B cell (primary cell): Measurements from ENCODE around the gene IKZF1. TPM values are rescaled to one million over a fixed set of nuclear protein-coding genes. Genes with fewer than 3 reads are reported as not detected.

Experiments
- ATAC-seq: fragments of 200-7000 bp; cut with Tn5 transposase; one replicate; pipeline ENCODE4 v1.10.0; 2021; ENCODE audit warnings: low read depth, mild to moderate bottlenecking, moderate number of reproducible peaks, moderate library complexity
- CTCF ChIA-PET: fragments of 350-600 bp; sonication (Branson Sonifier 250); formaldehyde crosslinking; loops from one replicate; lab custom pipeline; 2021; ENCODE audit warnings: antibody characterized with exemption, inconsistent platforms; lab: Charles Lee
- POLR2A ChIA-PET: fragments of 350-600 bp; sonication (Branson Sonifier 250); formaldehyde crosslinking; loops from one replicate; lab custom pipeline; 2021; ENCODE audit warnings: antibody characterized with exemption; lab: Charles Lee
- DNase-seq: peaks from one replicate; pipeline ENCODE4 v3.0.0; 2013
- H2AFZ ChIP-seq: 2 replicates; pipeline ENCODE4 v1.6.1; 2012; ENCODE audit warnings: mild to moderate bottlenecking, low read depth, low read length; ENCODE audit not compliant: insufficient read depth, poor library complexity, severe bottlenecking
- H3K27ac ChIP-seq, 2 donors: 1 replicate in 1 of 2; 2 replicates in 1 of 2; pipeline ENCODE4 v1.5.1; 2012 to 2013; ENCODE audit warnings: low read length in 2 of 2, mild to moderate bottlenecking in 2 of 2, moderate library complexity in 1 of 2
- H3K27me3 ChIP-seq, 4 experiments: fragments of 200-600 bp in 1 of 4; sonication (generic) in 1 of 4; replicated peaks in 1 of 4; 1 replicate in 2 of 4; 2 replicates in 2 of 4; pipeline versions ENCODE4 v1.6.1 to v1.7.0; 2013 to 2016; ENCODE audit warnings: low read length in 3 of 4, mild to moderate bottlenecking in 2 of 4, mixed read lengths in 1 of 4, moderate library complexity in 1 of 4; ENCODE audit not compliant: insufficient read depth in 4 of 4, control insufficient read depth in 3 of 4; ENCODE audit errors: control extremely low read depth in 1 of 4
- H3K36me3 ChIP-seq, 2 experiments: replicated peaks in 1 of 2; 1 replicate in 1 of 2; 2 replicates in 1 of 2; pipeline versions ENCODE4 v1.6.1 to v1.7.1; 2013; ENCODE audit warnings: low read length in 1 of 2; ENCODE audit not compliant: insufficient read depth in 2 of 2, control insufficient read depth in 1 of 2; ENCODE audit errors: control extremely low read depth in 1 of 2, extremely low read depth in 1 of 2
- H3K4me1 ChIP-seq, 2 donors: fragments of 200-600 bp in 1 of 2; sonication (generic) in 1 of 2; 1 replicate in 1 of 2; 2 replicates in 1 of 2; pipeline versions ENCODE4 v1.5.1 to v1.6.1; 2013 to 2017; ENCODE audit warnings: low read length in 2 of 2; ENCODE audit not compliant: control insufficient read depth in 2 of 2, insufficient read depth in 2 of 2
- H3K4me2 ChIP-seq: replicated peaks from 2 replicates; pipeline ENCODE3; 2012; ENCODE audit warnings: mild to moderate bottlenecking, low read depth, low read length; ENCODE audit not compliant: poor library complexity, severe bottlenecking
- H3K4me3 ChIP-seq, 5 experiments: fragments of 200-600 bp in 1 of 5; sonication (generic) in 1 of 5; 1 replicate in 3 of 5; 2 replicates in 2 of 5; pipeline versions ENCODE4 v1.5.1 to v1.7.0; 2011 to 2016; ENCODE audit warnings: low read length in 4 of 5, mild to moderate bottlenecking in 4 of 5, low read depth in 2 of 5, control low read depth in 1 of 5, moderate library complexity in 1 of 5; ENCODE audit not compliant: insufficient read depth in 1 of 5; ENCODE audit errors: control extremely low read depth in 1 of 5, extremely low read depth in 1 of 5
- H3K79me2 ChIP-seq: fragments of 200-600 bp; sonication (generic); one replicate; pipeline ENCODE4 v1.6.0; 2016; ENCODE audit warnings: low read length; ENCODE audit not compliant: control insufficient read depth, insufficient read depth
- H3K9ac ChIP-seq: fragments of 200-600 bp; sonication (generic); 2 replicates; pipeline ENCODE4 v1.6.1; 2017; ENCODE audit warnings: mild to moderate bottlenecking, low read length, moderate library complexity
- H3K9me3 ChIP-seq, 3 donors: one replicate each; pipeline versions ENCODE4 v1.6.1 to v1.7.1; 2013; ENCODE audit warnings: low read length in 2 of 3; ENCODE audit not compliant: control insufficient read depth in 2 of 3, insufficient read depth in 1 of 3; ENCODE audit errors: control extremely low read depth in 1 of 3
- H4K20me1 ChIP-seq: 2 replicates; pipeline ENCODE4 v1.6.0; 2012; ENCODE audit warnings: mild to moderate bottlenecking, low read length; ENCODE audit not compliant: insufficient read depth, control insufficient read depth, poor library complexity, severe bottlenecking
- H3K27ac Mint-ChIP-seq: one replicate; pipeline ENCODE4 v1.8.0; 2021; ENCODE audit warnings: mixed read lengths
- H3K27me3 Mint-ChIP-seq: one replicate; pipeline ENCODE4 v1.8.0; 2021; ENCODE audit warnings: mixed read lengths
- H3K4me1 Mint-ChIP-seq: one replicate; pipeline ENCODE4 v1.8.0; 2021; ENCODE audit warnings: mixed read lengths
- H3K4me3 Mint-ChIP-seq: one replicate; pipeline ENCODE4 v1.8.0; 2021; ENCODE audit warnings: mixed read lengths
- H3K9me3 Mint-ChIP-seq: one replicate; pipeline ENCODE4 v1.8.0; 2022; ENCODE audit warnings: mixed read lengths; ENCODE audit not compliant: insufficient read depth
- EZH2 ChIP-seq: IDR thresholded peaks from 2 replicates; pipeline ENCODE4 v1.6.1; 2012; ENCODE audit warnings: borderline replicate concordance, low read depth, mild to moderate bottlenecking, moderate library complexity, low read length; ENCODE audit not compliant: insufficient read depth, poor library complexity, severe bottlenecking
- WGBS: methylation state at CpG from one replicate; pipeline ENCODE4 v1.1.5; 2013; ENCODE audit warnings: missing lambda C conversion rate; ENCODE audit not compliant: insufficient coverage; 5-methylcytosine and 5-hydroxymethylcytosine counted together
- intact Hi-C: fragments of 100-400 bp; cut with micrococcal nuclease; formaldehyde crosslinking; loops from one replicate; pipeline ENCODE4 v1.10.0; 2022
- polyA plus RNA-seq: library from polyadenylated mRNA; depleted of rRNA; stranded (reverse); fragments of >200 nt; gene quantifications from 2 replicates; pipeline ENCODE4 v1.2.3, GENCODE V29; 2012
- total RNA-seq, 2 donors: library from RNA; stranded (reverse); fragments of 120-200 nt in 1 of 2; gene quantifications; 1 replicate in 1 of 2; 2 replicates in 1 of 2; pipeline versions ENCODE4 v1.2.3 to v1.2.4, GENCODE V29; 2013 to 2022
- TF ChIP-seq, protein P1 (sequence below): fragments of 200-600 bp; IDR thresholded peaks from one replicate; pipeline ENCODE4 v1.8.0; 2022; ENCODE audit warnings: antibody characterized with exemption, mild to moderate bottlenecking

The IKZF1 gene
- total and polyA plus RNA-seq, 2 donors (not counting 1 experiment from before 2014, with no cell fraction given) = 199 to 254 TPM

GRCh38 chr7:50366311-50366710 lies 61.8 kb downstream of the IKZF1 start:
- Histone ChIP-seq H3K27me3 (no peaks in the 10 kb centered on the region), H3K4me1 (peaks cover 30 to 55% of the 10 kb centered on the region in 2 donors), H3K9ac (no peak overlapping the region), H2AFZ (no peak overlapping the region), H3K4me2 (no peak overlapping the region), H4K20me1 (peaks cover 6% of the 10 kb centered on the region), H3K9me3 (peaks cover 2 to 8% (median 5%) of the 10 kb centered on the region in 3 donors), H3K4me3 (no peak overlapping the region), H3K36me3 (peaks cover 13 to 89% of the 10 kb centered on the region in 2 experiments), H3K27ac (peak overlapping the region in 1 of 2 donors; percentile 71), H3K79me2 (peaks cover 74% of the 10 kb centered on the region)
- no peak overlapping the region for H3K4me3 Mint-ChIP-seq
- TF ChIP-seq EZH2 = no peak
- TF ChIP-seq, protein P1, sequence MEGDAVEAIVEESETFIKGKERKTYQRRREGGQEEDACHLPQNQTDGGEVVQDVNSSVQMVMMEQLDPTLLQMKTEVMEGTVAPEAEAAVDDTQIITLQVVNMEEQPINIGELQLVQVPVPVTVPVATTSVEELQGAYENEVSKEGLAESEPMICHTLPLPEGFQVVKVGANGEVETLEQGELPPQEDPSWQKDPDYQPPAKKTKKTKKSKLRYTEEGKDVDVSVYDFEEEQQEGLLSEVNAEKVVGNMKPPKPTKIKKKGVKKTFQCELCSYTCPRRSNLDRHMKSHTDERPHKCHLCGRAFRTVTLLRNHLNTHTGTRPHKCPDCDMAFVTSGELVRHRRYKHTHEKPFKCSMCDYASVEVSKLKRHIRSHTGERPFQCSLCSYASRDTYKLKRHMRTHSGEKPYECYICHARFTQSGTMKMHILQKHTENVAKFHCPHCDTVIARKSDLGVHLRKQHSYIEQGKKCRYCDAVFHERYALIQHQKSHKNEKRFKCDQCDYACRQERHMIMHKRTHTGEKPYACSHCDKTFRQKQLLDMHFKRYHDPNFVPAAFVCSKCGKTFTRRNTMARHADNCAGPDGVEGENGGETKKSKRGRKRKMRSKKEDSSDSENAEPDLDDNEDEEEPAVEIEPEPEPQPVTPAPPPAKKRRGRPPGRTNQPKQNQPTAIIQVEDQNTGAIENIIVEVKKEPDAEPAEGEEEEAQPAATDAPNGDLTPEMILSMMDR = no peak
- H3K27me3 Mint-ChIP-seq = no peaks in the 10 kb centered on the region
- peak overlapping the region; percentile 91 for H3K27ac Mint-ChIP-seq
- intact Hi-C loops = loop anchor here (2.0 kb wide), 1 partner anchor 14 kb away; no protein-coding TSS in a partner anchor
- ChIA-PET CTCF (interaction anchor here (0.7 to 13.1 kb wide), 20 partner anchors 8 to 161 kb away, joined by 3 to 241 read pairs (median 8); partner anchors contain the start of gene IKZF1), POLR2A (interaction anchor here (0.6 to 1.3 kb wide), 5 partner anchors 45 to 161 kb away, joined by 3 to 4 read pairs (median 3); no protein-coding TSS in a partner anchor)
- ATAC-seq = no peak
- peaks cover 89% of the 10 kb centered on the region for H3K4me1 Mint-ChIP-seq
- no peak for DNase-seq
- peaks cover 2% of the 10 kb centered on the region for H3K9me3 Mint-ChIP-seq
- 100% methylated on average over 1 of the region's 2 CpGs for WGBS

GRCh38 chr7:50367100-50367499 lies 62.6 kb downstream of the IKZF1 start:
- Histone ChIP-seq H3K79me2 (peaks cover 74% of the 10 kb centered on the region), H3K9ac (no peak overlapping the region), H3K4me1 (peaks cover 32 to 55% of the 10 kb centered on the region in 2 donors), H3K9me3 (peaks cover 2 to 8% (median 5%) of the 10 kb centered on the region in 3 donors), H3K36me3 (peaks cover 17 to 89% of the 10 kb centered on the region in 2 experiments), H3K27me3 (no peaks in the 10 kb centered on the region), H3K4me3 (no peak overlapping the region), H2AFZ (no peak overlapping the region), H3K27ac (peak overlapping the region; percentile 11 to 71), H3K4me2 (no peak overlapping the region), H4K20me1 (peaks cover 6% of the 10 kb centered on the region)
- H3K9me3 Mint-ChIP-seq = peaks cover 2% of the 10 kb centered on the region
- no peaks in the 10 kb centered on the region for H3K27me3 Mint-ChIP-seq
- 71% methylated on average over 1 of the region's 2 CpGs for WGBS
- intact Hi-C loops = loop anchor here (2.0 kb wide), 1 partner anchor 14 kb away; no protein-coding TSS in a partner anchor
- H3K4me1 Mint-ChIP-seq = peaks cover 91% of the 10 kb centered on the region
- ChIA-PET POLR2A (interaction anchor here (0.7 to 1.7 kb wide), 5 partner anchors 44 to 159 kb away, joined by 3 to 5 read pairs (median 3); no protein-coding TSS in a partner anchor), CTCF (interaction anchor here (0.7 to 13.1 kb wide), 32 partner anchors 9 to 225 kb away, joined by 3 to 241 read pairs (median 6); partner anchors contain the start of gene IKZF1)
- peak; percentile 38 for DNase-seq
- H3K27ac Mint-ChIP-seq = peak overlapping the region; percentile 91
- ATAC-seq = peak; percentile 33
- TF ChIP-seq EZH2 = no peak
- TF ChIP-seq, protein P1 = no peak
- H3K4me3 Mint-ChIP-seq = peak overlapping the region; percentile 37
